Neutrophil (primary cell): Measurements from ENCODE around the gene SOX5.

Experiments
- H3K27ac ChIP-seq: fragments of 200-600 bp; sonication (generic); 2 replicates; pipeline ENCODE4 v1.5.1; 2016; ENCODE audit warnings: mild to moderate bottlenecking, moderate library complexity
- H3K27me3 ChIP-seq: fragments of 200-600 bp; sonication (generic); 2 replicates; pipeline ENCODE4 v1.6.0; 2016; ENCODE audit warnings: mild to moderate bottlenecking
- H3K36me3 ChIP-seq: fragments of 200-600 bp; sonication (generic); 2 replicates; pipeline ENCODE4 v1.5.1; 2017
- H3K4me1 ChIP-seq, 2 experiments: fragments of 200-600 bp in 1 of 2; sonication (generic) in 1 of 2; 1 replicate in 1 of 2; 2 replicates in 1 of 2; pipeline versions ENCODE4 v1.5.1 to v1.6.1; 2013 to 2016; ENCODE audit warnings: low read depth in 1 of 2, low read length in 1 of 2, mild to moderate bottlenecking in 1 of 2, moderate library complexity in 1 of 2; ENCODE audit not compliant: control insufficient read depth in 1 of 2, insufficient read depth in 1 of 2
- H3K4me3 ChIP-seq, 2 experiments: fragments of 200-600 bp in 1 of 2; sonication (generic) in 1 of 2; 1 replicate in 1 of 2; 2 replicates in 1 of 2; pipeline ENCODE4 v1.5.1; 2013 to 2016; ENCODE audit warnings: low read depth in 1 of 2, low read length in 1 of 2, mild to moderate bottlenecking in 1 of 2, moderate library complexity in 1 of 2
- H3K9me3 ChIP-seq: fragments of 200-600 bp; sonication (generic); 2 replicates; pipeline ENCODE4 v1.5.1; 2016
- TF ChIP-seq, protein P1 (sequence below): fragments of 200-600 bp; sonication (generic); IDR thresholded peaks from 2 replicates; pipeline ENCODE4 v1.5.1; 2016; ENCODE audit warnings: antibody characterized with exemption

Gene SOX5

DNA sequence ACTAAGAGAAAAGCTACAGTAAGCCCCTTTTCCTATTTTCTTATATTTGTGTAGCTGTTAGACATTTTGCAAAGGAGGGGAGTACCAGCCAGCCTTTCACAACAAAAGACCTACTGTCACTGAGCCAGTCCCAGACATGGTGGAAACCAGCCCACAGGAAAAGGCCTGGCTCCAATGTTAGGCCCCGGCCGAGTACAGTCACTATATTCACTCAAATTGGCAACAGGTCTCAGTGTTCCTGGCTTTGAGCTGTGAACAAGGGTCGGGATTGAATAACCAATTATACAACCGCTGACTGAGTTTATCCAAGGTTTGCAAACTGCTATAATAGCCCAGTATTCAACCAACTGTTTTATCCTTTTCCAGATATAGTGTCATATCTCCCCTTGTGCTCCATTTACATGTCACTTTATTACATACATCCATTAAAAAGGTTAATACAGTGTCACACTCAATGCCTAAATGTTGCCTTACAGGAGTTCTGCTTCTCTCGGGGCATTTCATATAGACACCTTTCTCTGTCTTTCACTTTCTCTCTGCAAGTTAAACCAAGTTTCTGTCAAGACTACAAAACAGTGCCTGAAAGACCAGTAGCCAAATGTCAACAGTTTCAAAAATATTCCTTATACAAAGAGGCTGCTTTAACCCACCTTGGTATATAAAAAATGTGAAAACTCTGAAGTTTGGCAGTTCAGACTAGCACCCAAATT is 178.1 kb downstream of the SOX5 start:
- no peaks in the 10 kb centered on the region for H3K27me3 ChIP-seq
- H3K36me3 ChIP-seq: no peaks in the 10 kb centered on the region
- TF ChIP-seq, protein P1, sequence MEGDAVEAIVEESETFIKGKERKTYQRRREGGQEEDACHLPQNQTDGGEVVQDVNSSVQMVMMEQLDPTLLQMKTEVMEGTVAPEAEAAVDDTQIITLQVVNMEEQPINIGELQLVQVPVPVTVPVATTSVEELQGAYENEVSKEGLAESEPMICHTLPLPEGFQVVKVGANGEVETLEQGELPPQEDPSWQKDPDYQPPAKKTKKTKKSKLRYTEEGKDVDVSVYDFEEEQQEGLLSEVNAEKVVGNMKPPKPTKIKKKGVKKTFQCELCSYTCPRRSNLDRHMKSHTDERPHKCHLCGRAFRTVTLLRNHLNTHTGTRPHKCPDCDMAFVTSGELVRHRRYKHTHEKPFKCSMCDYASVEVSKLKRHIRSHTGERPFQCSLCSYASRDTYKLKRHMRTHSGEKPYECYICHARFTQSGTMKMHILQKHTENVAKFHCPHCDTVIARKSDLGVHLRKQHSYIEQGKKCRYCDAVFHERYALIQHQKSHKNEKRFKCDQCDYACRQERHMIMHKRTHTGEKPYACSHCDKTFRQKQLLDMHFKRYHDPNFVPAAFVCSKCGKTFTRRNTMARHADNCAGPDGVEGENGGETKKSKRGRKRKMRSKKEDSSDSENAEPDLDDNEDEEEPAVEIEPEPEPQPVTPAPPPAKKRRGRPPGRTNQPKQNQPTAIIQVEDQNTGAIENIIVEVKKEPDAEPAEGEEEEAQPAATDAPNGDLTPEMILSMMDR: no peak
- no peaks in the 10 kb centered on the region for H3K4me1 ChIP-seq
- no peak overlapping the region for H3K27ac ChIP-seq
- H3K9me3 ChIP-seq: no peaks in the 10 kb centered on the region
- no peak overlapping the region for H3K4me3 ChIP-seq

DNA sequence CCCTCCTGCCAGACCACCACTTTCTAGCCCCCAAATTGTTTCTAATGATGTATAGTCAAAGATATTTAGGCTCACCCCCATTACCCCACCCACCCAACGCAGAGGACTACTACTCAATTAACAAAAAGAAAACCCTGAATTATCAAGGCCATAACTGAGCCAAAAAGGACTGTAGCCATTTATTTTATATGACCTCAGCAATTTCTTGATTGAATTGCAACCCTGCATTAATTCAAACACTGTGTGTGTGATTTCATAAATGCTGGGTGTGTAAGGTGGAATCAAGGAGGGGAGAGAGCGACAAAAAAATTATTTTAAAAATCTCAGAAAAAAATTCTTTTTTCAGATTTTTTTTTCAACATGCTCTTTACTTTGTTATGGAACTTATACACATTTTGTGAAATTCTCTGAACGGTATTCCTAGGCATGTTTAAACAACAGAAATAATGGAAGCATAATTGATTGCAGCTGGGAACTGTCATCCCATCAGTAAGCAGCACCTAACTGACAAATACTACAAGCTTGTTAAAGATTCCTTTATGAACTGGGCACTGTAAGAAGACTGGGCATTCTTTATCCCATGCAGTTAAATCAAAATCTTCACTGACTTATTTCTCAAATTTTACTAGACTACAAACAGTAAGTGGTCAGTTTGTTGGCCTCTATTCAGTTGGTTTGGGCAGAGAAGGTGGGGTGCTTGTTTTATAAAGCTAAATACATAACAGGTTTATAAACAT is 179.1 kb downstream of the SOX5 start:
- H3K9me3 ChIP-seq: no peaks in the 10 kb centered on the region
- no peaks in the 10 kb centered on the region for H3K27me3 ChIP-seq
- no peak overlapping the region for H3K27ac ChIP-seq
- H3K4me3 ChIP-seq: no peak overlapping the region
- H3K36me3 ChIP-seq: no peaks in the 10 kb centered on the region
- H3K4me1 ChIP-seq: no peaks in the 10 kb centered on the region
- TF ChIP-seq, protein P1: no peak

DNA sequence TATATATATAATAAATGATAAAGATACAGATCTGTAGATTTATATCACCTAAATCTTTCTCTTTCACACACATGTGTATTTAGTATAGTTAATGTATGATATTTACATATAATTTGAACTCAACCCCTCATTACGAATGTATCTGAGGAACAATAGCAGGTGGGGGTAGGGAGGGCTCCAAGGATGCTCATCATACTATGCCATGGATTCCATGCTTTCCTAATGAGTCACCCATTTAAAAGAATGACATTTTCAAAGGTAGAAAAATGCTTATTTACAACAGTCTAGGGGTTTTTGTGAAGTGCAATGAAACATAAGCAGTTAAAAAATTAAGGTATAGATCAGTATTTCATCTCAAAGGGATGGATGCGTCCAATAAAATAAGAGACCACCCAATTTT is 181.6 kb downstream of the SOX5 start:
- H3K4me3 ChIP-seq: no peak overlapping the region
- H3K27me3 ChIP-seq: no peaks in the 10 kb centered on the region
- H3K9me3 ChIP-seq: no peaks in the 10 kb centered on the region
- TF ChIP-seq, protein P1: no peak
- H3K4me1 ChIP-seq: no peaks in the 10 kb centered on the region
- no peaks in the 10 kb centered on the region for H3K36me3 ChIP-seq
- H3K27ac ChIP-seq: no peak overlapping the region

DNA sequence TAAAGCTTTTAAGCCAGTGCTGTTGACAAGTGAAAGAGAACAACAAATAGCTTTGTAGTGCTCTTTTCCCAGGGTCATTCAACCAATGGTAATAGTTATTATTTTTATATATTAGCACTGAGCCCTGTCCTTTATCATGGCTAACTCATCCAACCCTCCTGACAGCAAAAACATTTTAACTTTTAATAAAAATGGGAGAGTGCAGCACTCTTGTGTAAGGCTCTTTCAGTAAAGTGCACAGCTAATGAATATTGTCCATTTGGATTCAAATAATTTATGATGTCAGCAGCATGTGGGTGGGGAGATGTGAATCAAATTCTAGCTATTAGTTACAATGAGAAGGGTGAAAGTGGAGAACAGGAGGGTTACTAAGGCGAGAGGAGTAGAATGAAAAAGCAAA is 185.7 kb downstream of the SOX5 start:
- no peaks in the 10 kb centered on the region for H3K27me3 ChIP-seq
- H3K27ac ChIP-seq: no peak overlapping the region
- no peaks in the 10 kb centered on the region for H3K36me3 ChIP-seq
- TF ChIP-seq, protein P1: no peak
- no peaks in the 10 kb centered on the region for H3K9me3 ChIP-seq
- no peak overlapping the region for H3K4me3 ChIP-seq
- H3K4me1 ChIP-seq: no peaks in the 10 kb centered on the region

DNA sequence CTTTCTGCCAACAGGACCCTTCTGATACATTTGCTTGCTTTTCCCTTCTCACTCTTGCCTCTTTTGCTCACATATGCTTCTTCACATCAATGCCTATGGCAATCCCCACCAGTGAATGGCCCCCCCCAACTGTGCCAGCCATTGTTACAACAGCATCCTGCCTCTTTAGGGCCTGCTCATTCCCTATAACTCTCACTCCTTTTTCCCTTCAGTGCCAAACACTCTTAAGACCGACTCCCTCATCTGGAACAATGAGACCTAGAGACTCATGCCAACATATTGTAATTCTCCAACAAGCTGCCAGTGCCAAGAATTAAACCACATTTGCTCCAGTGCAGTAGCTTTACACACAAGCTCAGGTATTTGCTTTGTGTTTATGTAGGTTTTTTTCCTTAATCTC is 189.0 kb downstream of the SOX5 start:
- Histone ChIP-seq H3K27ac (no peak overlapping the region), H3K27me3 (no peaks in the 10 kb centered on the region), H3K9me3 (no peaks in the 10 kb centered on the region), H3K36me3 (no peaks in the 10 kb centered on the region), H3K4me3 (no peak overlapping the region), H3K4me1 (no peaks in the 10 kb centered on the region)
- TF ChIP-seq, protein P1: no peak
